Activated CD4-positive, alpha-beta T cell treated with anti-CD3 and anti-CD28 coated beads, Interleukin-2, amount 50 U/mL, for 4 hours (primary cell): ENCODE measurements around the gene PGAP6.
"Not testable (repeated sequence)": the region's sequence is repeated elsewhere in the genome, so short reads cannot be mapped to it uniquely, and the experiment has no call there.

Experiments
- DNase-seq, 2 experiments: peaks; one replicate each; pipeline ENCODE4 v3.0.0-alpha.2; 2020

PGAP6 gene

DNA sequence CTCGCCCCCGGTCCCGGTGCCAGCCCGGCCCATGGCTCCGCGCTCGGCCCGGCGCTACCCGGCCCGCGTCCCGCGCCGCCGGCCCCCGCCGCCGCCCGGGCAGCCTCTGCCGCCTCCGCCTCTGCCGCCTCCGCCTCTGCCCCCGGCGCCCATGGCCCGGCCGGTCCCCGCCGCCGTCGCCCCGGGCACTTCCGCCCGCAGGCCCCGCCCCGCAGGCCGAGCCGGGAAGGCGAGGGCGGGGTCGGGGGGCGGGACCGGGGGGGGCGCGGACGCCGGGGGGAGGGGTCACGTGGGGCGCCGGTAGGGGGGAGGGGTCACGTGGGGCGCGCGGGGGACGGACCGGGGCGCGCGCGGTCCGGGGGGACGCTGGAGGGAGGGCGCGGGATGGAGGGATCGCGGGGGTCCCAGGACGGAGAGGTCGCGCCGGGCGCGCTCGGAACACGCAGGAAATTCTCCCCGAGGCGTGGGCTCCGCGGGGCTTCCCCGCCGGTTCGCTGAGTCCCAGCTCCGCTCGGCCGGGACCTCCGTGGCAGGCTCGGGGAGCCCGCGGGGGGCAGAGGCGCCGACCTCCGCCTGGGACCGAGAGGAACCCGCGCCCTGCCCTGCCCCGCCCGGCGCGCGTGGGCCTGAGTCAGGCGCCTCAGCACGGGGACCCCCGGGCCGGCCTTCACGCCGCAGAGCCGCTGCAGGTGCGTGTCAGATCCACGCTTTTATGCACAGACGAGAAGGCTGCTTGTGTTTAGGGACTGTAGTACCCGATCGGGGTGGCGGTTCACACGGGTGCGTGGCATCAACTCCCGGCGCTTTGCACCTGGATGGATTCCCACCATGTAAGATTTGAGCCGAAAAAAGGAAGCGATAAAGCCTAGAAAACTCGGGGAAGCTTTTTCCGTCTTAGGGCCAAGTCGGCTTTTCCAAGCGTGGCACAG lies at the start of gene PGAP6:
PGAP6 (minus strand) TSS at position 190 of the 929 bp plus-strand sequence; CDS start at position 33, 157 bp downstream.
- peak; percentile 35 to 44 for DNase-seq

- DNase-seq = no peak
Measured at GRCh38 chr16:430904-431303, 49.1 kb upstream of the PGAP6 start.

GRCh38 chr16:427250-427649 lies 45.5 kb upstream of the PGAP6 start:
- DNase-seq = no peak

- DNase-seq = no peak
Measured at GRCh38 chr16:426906-427249, 45.1 kb upstream of the PGAP6 start.

DNA sequence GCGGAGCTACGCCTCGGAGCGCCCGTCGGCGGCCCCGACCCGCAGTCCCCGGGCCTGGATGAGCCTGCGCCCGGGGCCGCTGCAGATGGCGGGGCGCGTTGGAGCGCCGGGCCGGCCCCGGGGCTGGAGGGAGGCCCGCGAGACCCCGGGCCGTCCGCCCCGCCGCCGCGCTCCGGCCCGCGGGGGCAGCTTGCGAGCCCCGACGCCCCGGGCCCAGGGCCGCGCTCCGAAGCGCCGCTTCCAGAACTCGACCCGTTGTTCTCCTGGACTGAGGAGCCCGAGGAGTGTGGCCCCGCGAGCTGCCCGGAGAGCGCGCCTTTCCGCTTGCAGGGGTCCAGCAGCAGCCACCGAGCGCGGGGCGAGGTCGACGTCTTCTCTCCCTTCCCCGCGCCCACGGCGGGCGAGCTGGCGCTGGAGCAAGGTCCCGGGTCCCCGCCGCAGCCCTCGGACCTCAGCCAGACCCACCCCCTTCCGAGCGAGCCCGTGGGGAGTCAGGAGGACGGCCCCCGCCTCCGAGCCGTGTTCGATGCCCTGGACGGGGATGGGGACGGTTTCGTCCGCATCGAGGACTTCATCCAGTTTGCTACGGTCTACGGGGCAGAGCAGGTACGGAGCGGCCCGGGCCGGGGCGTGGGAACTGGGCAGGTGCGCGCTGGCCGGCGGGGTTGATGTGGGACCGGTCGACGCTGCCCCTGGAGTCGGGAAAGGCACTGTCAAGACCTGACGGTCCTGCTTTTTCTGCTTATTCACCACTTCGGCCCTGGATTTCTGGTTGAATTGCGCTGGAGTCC lies 44.5 kb upstream of the PGAP6 start:
- DNase-seq = no peak

DNA sequence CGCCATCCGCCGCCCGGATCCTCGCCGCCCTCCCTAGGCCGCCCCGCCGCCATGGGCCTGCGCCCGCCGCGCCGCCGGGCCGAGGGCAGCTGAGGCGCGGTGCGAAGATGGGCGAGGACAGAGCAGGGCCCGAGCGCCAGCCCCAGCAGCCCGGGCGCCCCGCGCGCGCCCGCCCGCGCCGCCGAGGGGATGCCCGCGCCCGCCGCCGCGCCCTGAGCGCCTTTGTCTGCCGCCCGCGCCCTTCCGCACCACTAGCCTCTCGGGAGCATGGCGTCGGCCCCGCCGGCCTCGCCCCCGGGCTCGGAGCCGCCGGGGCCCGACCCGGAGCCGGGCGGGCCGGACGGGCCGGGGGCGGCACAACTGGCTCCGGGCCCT lies 43.9 kb upstream of the PGAP6 start:
- DNase-seq = peak in 1 of 2 experiments; percentile 20

DNA sequence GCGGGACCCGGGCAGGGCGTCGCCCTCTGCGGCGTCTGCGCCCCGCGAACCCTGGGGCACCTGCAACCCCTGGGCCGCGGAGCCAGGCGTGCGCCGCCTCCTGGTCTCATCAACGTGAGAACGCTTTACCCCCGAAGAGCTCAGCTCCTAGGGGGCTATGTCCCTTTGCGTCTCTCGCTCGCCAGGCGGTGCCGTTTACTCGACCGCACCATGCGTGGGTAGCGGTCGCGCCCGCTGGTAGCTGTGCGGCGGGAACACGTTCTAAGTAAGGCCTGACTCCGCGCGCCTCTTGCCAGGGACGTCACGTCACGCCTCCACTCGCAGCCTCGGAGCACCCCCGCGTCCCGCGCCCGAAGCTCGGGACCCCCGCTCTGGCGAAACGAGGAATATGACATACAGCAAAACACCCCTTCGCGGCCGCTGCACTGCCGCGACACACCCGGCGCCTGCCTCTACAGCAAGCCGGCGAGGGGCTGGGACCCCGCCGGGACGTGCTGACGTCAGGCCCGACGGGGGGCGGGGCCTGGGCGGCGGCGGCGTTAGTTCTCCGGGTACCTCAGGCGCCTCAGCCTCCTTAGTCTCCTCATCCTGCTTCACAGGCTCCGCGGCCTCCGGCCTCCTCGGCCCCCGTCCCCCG lies 43.4 kb upstream of the PGAP6 start, which contains the start of gene RAB11FIP3:
RAB11FIP3 (plus strand) TSS at position 568 of the 637 bp plus-strand sequence. CDS start 358 bp downstream, outside the sequence.
- DNase-seq = peak; percentile 77

- DNase-seq = no peak
Measured at GRCh38 chr16:424623-425081, 42.9 kb upstream of the PGAP6 start.

- no peak for DNase-seq
Measured at GRCh38 chr16:424033-424622, 42.4 kb upstream of the PGAP6 start.

- not testable (repeated sequence) for DNase-seq
Measured at GRCh38 chr16:422179-422578, 40.4 kb upstream of the PGAP6 start.

GRCh38 chr16:415170-415498 lies 33.4 kb upstream of the PGAP6 start:
- not testable (repeated sequence) for DNase-seq

DNA sequence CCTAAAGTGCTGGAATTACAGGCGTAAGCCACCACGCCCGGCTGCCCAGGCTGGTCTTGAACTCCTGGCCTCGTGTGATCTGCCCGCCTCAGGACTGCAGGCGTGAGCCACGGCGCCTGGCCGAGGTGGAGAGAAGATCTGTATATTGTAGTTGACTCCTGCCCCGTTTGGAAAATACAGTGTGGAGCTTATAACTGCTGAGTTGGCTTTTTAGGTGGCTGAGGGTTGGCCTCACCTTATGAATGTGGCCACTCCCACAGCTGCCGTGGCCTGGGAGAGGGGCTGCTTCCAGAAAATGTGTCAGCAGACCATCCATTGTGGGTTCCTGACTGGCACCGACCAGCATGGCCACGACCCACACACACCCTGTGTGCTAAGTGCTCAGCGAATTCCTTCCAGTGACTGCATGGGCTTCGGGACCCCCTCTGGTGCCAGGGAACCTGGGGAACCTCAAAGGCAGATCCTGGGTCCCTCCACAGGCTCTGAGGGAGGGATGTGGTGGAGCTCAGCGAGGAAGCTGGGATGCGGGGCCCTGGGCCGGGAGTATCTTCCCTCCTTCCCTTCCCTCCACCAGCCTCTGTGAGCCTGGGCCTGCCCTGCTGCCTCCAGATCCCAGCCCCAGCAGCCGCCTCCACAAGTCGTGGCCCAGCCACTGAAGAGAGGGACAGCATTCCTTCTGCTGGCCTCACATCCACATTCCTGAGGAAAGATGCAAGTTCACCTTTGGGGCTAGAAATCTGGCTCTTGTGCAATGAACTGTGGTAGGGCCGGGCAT lies 32.8 kb upstream of the PGAP6 start:
- no peak for DNase-seq

DNA sequence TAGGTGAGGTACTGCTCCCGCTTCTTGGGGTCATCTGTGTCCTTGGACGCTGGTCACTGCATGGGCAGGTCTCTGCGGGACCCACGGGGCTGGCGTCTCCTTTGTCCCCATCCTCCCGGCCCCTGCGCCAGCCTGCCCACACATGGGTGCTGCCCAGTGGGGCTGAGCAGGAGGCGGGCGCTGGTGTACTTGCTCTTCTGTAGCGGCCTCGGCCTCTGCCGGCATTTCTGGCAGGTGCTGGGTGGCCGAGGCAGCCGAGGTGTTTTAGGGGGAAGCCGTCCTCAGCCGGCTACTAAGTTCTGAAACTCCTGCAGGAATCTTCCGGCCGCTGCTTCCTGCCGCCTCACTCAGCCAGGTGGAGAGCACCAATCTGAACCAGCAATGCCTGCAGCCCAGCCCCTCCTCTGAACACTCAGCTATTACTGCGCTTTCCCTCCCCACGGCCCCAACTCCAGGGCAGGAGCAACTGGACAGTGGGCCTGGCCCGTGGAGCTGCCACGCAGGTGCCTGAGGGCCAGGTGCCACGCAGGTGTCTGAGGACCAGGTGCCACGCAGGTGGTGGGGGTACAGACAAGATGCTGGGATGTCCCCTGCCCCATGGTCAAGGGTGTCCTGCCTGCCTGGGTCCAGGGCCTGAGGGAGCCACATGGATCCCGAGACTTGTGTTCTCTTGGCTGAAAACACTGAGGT lies 29.9 kb upstream of the PGAP6 start:
- DNase-seq = no peak

DNA sequence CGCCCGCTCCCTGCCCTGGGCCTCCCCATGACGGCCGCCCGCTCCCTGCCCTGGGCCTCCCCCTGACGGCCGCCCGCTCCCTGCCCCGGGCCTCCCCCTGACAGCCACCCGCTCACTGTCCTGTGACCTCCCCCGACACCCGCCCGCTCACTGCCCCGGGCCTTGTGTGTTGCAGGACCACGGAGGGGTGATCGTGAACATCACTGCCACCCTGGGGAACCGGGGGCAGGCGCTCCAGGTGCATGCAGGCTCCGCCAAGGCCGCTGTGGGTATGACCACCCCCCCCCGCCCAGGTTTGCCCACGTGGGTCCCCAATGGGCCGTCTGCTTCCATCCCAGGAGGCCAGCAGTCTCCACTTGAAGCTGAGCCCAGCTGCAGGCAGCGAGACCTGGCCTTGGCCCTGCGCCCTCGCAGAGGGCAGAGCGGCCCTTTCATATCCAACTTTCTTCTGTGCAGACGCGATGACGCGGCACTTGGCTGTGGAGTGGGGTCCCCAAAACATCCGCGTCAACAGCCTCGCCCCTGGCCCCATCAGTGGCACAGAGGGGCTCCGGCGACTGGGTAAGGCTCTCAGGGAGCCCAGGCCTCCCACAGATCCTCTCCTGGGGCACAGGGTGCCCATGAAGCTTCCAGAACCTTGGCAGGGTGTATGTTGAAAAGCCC lies 28.9 kb upstream of the PGAP6 start:
- no peak for DNase-seq

- no peak for DNase-seq
Measured at GRCh38 chr16:407253-407652, 25.5 kb upstream of the PGAP6 start.

- no peak for DNase-seq
Measured at GRCh38 chr16:405548-406506, 24.0 kb upstream of the PGAP6 start.

GRCh38 chr16:404971-405486 lies 23.3 kb upstream of the PGAP6 start:
- no peak for DNase-seq

DNA sequence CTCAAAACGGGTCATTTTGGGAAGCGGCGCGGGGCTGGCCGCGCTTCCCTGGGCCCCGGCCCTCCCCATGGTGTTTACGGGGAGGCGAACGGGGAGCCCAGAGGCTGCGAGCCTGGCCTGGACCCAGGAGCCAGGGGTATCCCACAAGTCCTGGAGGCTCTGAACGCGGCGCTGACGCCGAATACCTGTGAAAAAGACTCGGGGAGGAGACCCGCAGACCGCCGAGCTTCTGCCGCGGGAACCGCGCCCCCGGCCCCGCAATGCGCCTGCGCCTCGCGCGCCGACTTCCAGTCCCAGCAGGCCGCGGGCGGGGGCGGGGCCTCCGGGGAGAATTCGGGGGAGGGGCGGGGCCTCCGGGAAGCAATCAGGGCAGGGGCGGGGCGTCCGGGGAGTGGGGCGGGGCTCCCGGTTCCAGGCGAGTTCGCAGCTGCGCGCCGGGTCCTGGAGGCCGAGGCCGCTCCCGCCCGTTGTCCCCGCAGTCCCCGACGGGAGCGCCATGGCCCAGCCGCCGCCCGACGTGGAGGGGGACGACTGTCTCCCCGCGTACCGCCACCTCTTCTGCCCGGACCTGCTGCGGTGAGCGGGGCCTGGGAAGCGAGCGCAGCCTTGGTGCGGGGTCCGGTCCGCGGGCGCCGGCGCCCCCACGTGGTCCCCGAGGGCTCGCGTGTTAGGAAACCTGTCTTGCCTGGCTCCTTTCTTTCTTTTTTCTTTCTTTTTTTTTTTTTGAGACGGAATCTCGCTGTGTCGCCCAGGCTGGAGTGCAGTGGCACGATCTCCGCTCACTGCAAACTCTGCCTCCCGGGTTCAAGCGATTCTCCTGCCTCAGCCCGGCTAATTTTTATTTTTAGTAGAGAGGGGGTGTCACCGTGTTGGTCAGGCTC lies 19.9 kb upstream of the PGAP6 start, which contains the start of gene DECR2:
DECR2 (plus strand) TSS at position 418 of the 881 bp plus-strand sequence; CDS start at position 497, 79 bp downstream.
- peak; percentile 99 for DNase-seq
